ENCODE results near the gene HENMT1.
"Not testable (repeated sequence)": the region's sequence is repeated elsewhere in the genome, so short reads cannot be mapped to it uniquely, and the experiment has no call there.

The HENMT1 gene

DNA sequence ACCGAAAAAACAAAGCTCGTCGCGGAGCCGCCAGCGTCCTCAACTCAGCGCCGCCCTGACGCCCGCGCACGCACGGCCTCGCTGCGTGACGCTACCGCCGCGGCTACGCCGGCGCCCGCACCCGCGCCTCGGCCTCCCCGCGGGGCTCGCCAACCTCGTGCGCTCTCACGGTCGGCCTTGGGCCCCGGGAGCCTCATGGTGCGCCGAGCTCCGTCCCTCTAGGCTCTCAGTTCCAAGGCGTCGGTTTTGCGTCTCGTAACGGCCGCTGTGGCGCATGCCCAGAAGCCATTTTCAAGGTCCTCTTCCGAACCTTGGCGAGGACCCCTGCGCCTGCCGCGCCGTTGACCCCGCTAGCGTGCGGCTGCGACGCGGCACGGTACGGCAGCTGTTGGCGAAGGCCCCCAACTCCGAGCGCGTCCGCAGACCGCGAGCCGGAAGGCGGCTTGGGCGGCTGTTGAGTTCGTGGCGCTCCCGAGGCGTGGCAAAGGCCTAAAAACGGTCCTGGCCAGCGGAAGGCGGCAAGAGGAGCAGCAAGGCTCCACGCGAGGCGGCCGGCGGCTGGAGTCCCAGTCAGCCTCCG is at the start of gene HENMT1:
Gene HENMT1, minus strand, starts transcription at position 64 of the 580 bp plus-strand sequence. CDS start 1,209 bp downstream, outside the sequence.
- DNase-seq (ENCODE audit: low read depth), result peak; percentile 25

DNA sequence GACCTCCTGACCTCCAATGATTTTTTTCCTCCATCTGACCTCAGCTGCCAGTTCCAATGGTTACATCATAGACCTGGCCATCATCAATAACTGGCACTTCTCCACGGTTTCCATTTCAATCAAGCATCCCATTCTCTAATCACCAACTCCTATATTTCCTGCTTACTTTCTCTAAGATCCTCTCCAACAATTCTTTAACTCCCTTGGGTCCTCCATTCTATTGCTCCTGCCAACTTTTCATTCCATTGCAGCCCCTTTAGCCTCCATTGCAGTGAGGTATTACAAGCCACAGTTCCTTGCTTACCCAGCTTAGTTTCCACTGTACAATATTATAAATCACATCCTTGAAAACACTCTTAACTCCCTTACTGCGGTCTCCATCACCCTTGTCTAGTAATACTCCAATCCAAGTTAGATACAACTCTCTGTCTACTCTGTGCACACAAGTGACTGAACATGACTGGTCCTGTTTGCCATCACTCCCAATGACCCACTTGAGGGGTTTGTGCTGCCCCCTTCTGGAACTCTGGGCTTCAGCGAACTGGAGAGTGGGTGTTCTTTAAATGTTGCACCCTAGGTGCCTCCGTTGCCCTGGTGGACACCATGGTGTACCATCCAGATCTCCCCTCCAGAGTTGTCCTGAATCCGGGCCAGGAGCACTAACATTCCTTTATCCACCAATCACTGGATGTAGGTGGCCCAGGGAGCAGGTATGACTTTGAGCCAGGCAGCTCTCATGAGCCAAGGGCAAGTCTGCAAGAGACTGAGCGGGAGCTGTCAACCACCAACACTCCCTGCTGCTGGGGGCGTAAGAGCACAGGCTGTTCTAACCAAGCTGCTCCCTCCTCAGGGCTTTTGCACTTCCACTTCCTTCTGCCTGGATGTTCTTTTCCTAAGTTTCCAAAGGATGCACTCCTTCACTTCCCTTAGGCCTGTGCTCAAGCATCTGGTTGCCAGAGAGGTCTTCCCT is 48.1 kb upstream of the HENMT1 start:
- no peak for DNase-seq (ENCODE audit: low read depth)

GRCh38 chr1:108706643-108707042 is 45.8 kb upstream of the HENMT1 start:
- no peak for DNase-seq (ENCODE audit: low read depth)

GRCh38 chr1:108704496-108704895 is 43.6 kb upstream of the HENMT1 start:
- peak; percentile 69 for DNase-seq (ENCODE audit: low read depth)

- DNase-seq (ENCODE audit: low read depth), result no peak
Observed at GRCh38 chr1:108703939-108704338, 43.0 kb upstream of the HENMT1 start.

DNA sequence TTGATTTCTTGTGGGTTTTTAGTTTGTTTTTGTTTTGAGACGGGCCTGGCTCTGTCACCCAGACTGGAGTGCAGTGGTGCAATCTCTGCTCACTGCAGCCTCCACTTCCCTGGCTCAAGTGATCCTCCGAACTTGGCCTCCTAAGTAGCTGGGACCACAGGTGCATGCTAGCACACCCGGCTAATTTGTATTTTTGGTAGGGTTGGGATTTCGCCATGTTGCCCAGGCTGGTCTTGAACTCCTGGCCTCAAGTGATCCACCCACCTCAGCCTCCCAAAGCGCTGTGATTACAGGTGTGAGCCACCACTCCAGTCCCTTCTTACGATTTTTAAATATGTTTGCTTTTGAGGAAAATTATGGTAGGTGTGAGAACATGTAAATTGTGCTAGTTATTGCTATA is 41.2 kb upstream of the HENMT1 start:
- DNase-seq (ENCODE audit: low read depth), result not testable (repeated sequence)

DNA sequence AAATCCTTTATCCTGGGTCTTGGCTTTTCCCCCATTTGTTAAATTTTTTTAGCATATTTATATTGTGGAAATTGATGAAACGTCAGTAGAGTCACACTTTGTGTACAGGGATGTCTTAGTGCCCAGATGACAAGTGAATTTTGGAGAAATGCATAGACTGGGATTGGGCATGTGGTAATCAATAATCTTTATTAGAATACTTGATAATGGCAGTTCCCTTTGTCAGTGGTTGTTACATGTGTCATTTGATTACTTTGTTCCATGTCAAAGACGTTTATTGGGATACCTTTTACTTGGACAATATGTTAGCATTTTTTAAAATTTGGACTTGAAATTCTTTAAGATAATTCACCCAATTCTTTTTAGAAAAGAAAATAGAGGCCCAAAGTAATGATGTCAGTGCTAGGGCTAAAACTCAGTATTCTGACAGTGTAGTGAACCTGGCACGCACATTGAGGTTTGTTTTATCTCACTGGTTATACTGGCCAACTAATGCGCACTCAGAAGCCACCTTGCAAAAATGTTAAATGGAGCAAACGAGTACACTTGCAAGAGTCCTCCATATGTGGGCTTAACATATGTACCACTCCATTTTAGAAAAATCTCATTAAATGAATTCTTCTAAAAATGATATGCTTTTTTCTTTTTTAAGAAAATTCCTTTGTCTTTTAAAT is 40.4 kb upstream of the HENMT1 start:
- no peak for DNase-seq (ENCODE audit: low read depth)

- DNase-seq (ENCODE audit: low read depth), result no peak
Observed at GRCh38 chr1:108699375-108700332, 38.8 kb upstream of the HENMT1 start.

DNA sequence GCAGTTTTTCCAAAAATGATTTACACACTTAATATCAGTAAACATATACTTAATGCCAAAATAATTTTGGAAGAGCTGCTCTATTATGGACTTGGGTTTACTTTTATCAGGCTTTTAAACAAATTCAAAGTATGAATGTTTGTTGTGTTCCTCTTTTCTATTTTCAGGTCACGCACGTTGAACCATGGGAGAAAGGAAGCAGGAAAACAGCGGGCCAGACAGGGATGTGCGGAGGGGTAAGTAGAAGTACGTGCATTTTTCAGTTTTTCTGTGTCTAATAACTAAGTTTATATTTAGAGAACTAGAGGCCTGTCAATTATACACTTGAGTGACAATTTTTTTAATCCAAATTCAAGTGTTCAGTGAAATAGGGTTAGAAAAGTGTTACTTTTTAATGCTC is 34.6 kb upstream of the HENMT1 start:
- no peak for DNase-seq (ENCODE audit: low read depth)

GRCh38 chr1:108692724-108693655 is 32.1 kb upstream of the HENMT1 start:
- peak; percentile 56 for DNase-seq (ENCODE audit: low read depth)

DNA sequence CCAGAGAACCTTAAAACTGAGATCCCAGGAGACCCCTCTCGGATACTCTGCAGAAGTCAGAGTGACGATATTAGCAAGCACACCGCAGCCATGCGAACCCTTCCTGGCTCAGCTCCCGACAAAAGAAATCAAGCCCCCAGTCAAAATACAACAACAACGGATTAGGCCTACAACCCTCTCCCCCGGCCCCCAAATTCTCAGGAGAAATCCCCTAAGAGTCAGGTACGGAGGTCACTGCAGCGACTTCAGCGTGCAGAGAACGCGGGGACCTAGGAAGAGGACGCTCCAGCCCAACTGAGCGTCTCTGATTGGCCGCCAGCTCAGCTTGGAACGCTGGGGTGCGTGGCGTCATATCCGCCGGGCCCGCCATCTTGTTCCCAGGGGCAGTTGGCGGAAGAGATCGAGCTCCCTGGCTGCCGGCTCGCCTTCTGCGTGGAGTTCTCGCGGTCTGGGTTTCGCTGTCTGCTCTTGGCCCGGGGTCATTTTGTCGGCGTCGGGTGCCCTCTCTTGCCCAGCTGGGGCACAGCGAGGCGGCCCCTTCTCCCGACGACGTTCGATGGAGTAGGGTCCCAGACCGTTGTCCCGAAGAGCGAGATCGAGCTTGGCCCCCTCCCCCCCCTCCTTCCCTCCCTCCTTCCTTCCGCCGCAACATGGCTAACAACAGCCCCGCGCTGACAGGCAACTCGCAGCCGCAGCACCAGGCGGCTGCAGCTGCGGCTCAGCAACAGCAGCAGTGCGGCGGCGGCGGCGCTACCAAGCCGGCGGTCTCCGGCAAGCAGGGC is 31.2 kb upstream of the HENMT1 start, which contains the start of gene PRPF38B:
Gene PRPF38B, plus strand, starts transcription at position 369 of the 782 bp plus-strand sequence. Its CDS starts 282 bp downstream, at position 651.
- peak; percentile 86 for DNase-seq (ENCODE audit: low read depth)

DNA sequence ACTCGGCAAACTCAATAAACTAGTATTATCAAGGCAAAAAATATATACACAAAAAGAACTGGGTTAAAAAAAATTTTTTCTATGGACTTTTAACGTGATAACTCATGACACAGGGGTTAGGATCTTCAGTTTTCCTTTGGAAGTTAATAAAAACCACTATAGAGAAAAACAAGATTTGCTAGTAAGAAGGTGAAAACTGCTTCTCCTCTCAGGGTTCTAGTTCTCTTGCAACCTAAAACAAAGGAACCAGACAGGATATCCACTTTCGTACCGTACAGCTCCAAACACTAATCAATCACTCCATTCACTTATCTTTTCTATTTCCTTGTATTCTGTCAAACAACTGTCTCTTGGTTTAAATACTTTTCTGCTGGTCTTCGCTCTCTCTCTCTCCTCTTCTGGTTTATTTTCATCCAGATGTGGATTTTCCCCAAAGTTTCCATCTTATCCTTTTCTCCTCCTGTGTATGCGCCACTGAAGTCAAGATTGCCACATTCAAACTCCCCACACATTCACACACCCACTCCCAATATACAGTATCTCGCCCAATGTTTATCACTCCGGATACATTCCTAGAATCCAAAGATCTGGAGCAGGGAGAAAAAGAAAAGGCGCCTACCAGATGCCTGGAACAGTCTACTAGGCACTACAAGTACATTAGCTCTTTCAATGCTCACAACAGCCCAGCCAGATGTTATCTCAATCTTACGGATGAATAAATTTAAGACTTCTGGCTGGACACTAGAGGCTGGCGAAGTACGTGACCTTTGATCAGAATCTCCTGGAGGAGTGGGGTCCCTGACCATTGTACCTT is 30.4 kb upstream of the HENMT1 start:
- no peak for DNase-seq (ENCODE audit: low read depth)

- DNase-seq (ENCODE audit: low read depth), result no peak
Observed at GRCh38 chr1:108686614-108687313, 25.9 kb upstream of the HENMT1 start.

DNA sequence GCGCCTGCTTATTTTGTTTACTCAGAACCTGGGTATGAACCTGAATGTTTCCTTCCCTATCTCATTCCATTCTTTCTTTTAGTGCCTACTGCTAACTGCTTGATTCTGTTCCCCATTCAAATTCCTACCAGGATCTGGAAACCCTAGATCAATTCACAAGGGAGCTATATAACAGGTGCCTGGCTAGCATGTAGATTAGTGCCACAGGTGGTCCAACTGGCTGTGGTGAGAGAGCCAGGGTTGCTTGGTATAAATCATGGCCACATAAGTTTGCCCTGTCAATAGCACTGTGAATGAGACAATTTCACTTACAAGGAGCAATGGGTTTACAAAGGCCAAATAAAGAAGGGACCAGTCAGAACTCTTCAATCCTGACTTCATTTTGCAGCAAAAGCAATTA is 24.6 kb upstream of the HENMT1 start:
- no peak for DNase-seq (ENCODE audit: low read depth)

DNA sequence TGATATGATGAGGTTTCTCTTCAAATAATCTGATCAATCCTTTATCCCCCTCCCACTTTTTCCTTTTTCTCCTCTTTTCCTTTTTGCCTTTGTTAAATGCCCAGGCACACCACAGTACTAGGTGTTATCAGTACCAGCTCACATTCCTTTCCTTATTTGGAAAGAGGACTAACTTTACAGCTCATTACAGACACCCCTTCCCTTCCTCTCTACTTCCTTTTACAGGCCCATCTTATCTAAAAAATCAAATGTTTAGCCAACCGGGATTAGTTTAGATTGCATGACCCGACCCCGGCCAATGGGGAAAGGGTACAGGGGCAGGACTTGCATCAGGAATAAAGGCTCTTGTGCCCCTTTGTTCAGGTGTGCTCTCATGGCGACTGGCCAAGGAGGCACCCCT is 20.8 kb upstream of the HENMT1 start:
- not testable (repeated sequence) for DNase-seq (ENCODE audit: low read depth)

GRCh38 chr1:108679586-108680213 is 18.8 kb upstream of the HENMT1 start:
- DNase-seq (ENCODE audit: low read depth), result no peak

- no peak for DNase-seq (ENCODE audit: low read depth)
Observed at GRCh38 chr1:108678706-108679105, 17.8 kb upstream of the HENMT1 start.
